Measurements from ENCODE around the gene KLHL11. TPM values are rescaled to one million over a fixed set of nuclear protein-coding genes. Genes with fewer than 3 reads are reported as not detected.

KLHL11 gene
- total and polyA plus RNA-seq, 10 of the 15 experiments (the other 5 are each of a cell fraction or from before 2014, with no cell fraction given): 0.07 to 17.2 (median 10.1) TPM

GRCh38 chr17:41894791-41895331 lies 29.6 kb upstream of the KLHL11 start:
- FAIRE-seq: no peak
- CTCF ChIA-PET: interaction anchor here (0.6 to 0.8 kb wide), 2 partner anchors 10 to 228 kb away, joined by 3 read pairs; no protein-coding TSS in a partner anchor
- in situ Hi-C loops (cut with MboI) (no loop called here), intact Hi-C loops (cut with micrococcal nuclease; ENCODE audit: unreplicated experiment) (no loop called here)
- H3K27me3 ChIP-seq (replicated peaks in 1 of 2; ENCODE audit: control insufficient read depth in 2 of 2, insufficient read depth in 2 of 2, low read length in 1 of 2): no peaks in the 10 kb centered on the region
- H3K4me2 ChIP-seq (ENCODE audit: control insufficient read depth, insufficient read depth): no peak overlapping the region
- H4K20me1 ChIP-seq (ENCODE audit: control insufficient read depth, insufficient read depth): no peaks in the 10 kb centered on the region
- no peak overlapping the region for H3K4me3 ChIP-seq
- H3K9me3 ChIP-seq (replicated peaks; ENCODE audit: control insufficient read depth, insufficient read depth, low read length): no peaks in the 10 kb centered on the region
- H3K79me2 ChIP-seq (ENCODE audit: control insufficient read depth, insufficient read depth, low read length): no peaks in the 10 kb centered on the region
- H3K9ac ChIP-seq (ENCODE audit: control insufficient read depth, insufficient read depth, low read length): no peak overlapping the region
- H3K36me3 ChIP-seq (ENCODE audit: control insufficient read depth in 2 of 2, insufficient read depth in 2 of 2, low read length in 1 of 2): peaks cover 33 to 48% of the 10 kb centered on the region in 2 experiments
- H3K4me1 ChIP-seq (ENCODE audit: control insufficient read depth, insufficient read depth, low read length): no peaks in the 10 kb centered on the region
- RAD21 ChIA-PET (ENCODE audit: unreplicated experiment): no interaction called here
- SMC1A ChIA-PET (ENCODE audit: uncharacterized antibody, unreplicated experiment): interaction anchor here (0.6 to 1.0 kb wide), 3 partner anchors 16 to 319 kb away, joined by 3 read pairs; no protein-coding TSS in a partner anchor
- BruUV-seq (replicated peaks): no TSS peak
- POLR2A ChIA-PET: interaction anchor here (0.5 to 0.6 kb wide), 2 partner anchors 37 to 76 kb away, joined by 3 to 6 read pairs; no protein-coding TSS in a partner anchor
- WGBS (ENCODE audit: insufficient coverage, insufficient replicate concordance, low lambda C conversion rate, missing lambda C conversion rate): 86% methylated on average over 7 of the region's 7 CpGs
- H2AFZ ChIP-seq (ENCODE audit: control insufficient read depth, low read depth, low read length): no peak overlapping the region
- no peak for ATAC-seq
- H3K27ac ChIP-seq (ENCODE audit: control insufficient read depth, insufficient read depth): no peak overlapping the region
- DNase-seq (ENCODE audit: low read depth, low spot score): no peak
- TF ChIP-seq RUNX3 (IDR thresholded peaks at IDR 0.05; ENCODE audit: low read length) (no peak), ETV6 (conservative IDR thresholded peaks at IDR 0.05 in 1 of 2, IDR thresholded peaks at IDR 0.05 in 1 of 2; ENCODE audit: borderline replicate concordance in 1 of 2, low read depth in 1 of 2) (no peak), GATAD2B (conservative IDR thresholded peaks at IDR 0.05; ENCODE audit: low read depth) (no peak), E2F8 (IDR thresholded peaks at IDR 0.05; ENCODE audit: low read depth, partially characterized antibody) (no peak), POLR2AphosphoS5 (IDR thresholded peaks at IDR 0.05; ENCODE audit: low read length) (no peak), E2F4 (IDR thresholded peaks at IDR 0.05; ENCODE audit: low read depth, low read length) (no peak), EP300 (IDR thresholded peaks at IDR 0.05; ENCODE audit: borderline replicate concordance in 1 of 2, control insufficient read depth in 1 of 2, low read depth in 2 of 2, low read length in 2 of 2) (no peak), POLR2A (IDR thresholded peaks at IDR 0.05; ENCODE audit: low read depth, low read length) (no peak), MEF2B (IDR thresholded peaks at IDR 0.05; ENCODE audit: partially characterized antibody, poor library complexity, severe bottlenecking) (no peak), NR2C1 (IDR thresholded peaks at IDR 0.05) (no peak), NRF1 (conservative IDR thresholded peaks at IDR 0.05; ENCODE audit: low read depth, low read length) (no peak), ATF7 (IDR thresholded peaks at IDR 0.05; ENCODE audit: low read depth) (no peak), IRF3 (IDR thresholded peaks at IDR 0.05) (no peak)
- TF ChIP-seq, protein P1, sequence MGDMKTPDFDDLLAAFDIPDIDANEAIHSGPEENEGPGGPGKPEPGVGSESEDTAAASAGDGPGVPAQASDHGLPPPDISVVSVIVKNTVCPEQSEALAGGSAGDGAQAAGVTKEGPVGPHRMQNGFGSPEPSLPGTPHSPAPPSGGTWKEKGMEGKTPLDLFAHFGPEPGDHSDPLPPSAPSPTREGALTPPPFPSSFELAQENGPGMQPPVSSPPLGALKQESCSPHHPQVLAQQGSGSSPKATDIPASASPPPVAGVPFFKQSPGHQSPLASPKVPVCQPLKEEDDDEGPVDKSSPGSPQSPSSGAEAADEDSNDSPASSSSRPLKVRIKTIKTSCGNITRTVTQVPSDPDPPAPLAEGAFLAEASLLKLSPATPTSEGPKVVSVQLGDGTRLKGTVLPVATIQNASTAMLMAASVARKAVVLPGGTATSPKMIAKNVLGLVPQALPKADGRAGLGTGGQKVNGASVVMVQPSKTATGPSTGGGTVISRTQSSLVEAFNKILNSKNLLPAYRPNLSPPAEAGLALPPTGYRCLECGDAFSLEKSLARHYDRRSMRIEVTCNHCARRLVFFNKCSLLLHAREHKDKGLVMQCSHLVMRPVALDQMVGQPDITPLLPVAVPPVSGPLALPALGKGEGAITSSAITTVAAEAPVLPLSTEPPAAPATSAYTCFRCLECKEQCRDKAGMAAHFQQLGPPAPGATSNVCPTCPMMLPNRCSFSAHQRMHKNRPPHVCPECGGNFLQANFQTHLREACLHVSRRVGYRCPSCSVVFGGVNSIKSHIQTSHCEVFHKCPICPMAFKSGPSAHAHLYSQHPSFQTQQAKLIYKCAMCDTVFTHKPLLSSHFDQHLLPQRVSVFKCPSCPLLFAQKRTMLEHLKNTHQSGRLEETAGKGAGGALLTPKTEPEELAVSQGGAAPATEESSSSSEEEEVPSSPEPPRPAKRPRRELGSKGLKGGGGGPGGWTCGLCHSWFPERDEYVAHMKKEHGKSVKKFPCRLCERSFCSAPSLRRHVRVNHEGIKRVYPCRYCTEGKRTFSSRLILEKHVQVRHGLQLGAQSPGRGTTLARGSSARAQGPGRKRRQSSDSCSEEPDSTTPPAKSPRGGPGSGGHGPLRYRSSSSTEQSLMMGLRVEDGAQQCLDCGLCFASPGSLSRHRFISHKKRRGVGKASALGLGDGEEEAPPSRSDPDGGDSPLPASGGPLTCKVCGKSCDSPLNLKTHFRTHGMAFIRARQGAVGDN (IDR thresholded peaks at IDR 0.05): no peak
